ENCODE results near the gene IRS2. TPM values are rescaled to one million over a fixed set of nuclear protein-coding genes. Genes with fewer than 3 reads are reported as not detected.

IRS2 gene
- total RNA-seq, 1 experiment from 2014 or later = 2.2 TPM

DNA sequence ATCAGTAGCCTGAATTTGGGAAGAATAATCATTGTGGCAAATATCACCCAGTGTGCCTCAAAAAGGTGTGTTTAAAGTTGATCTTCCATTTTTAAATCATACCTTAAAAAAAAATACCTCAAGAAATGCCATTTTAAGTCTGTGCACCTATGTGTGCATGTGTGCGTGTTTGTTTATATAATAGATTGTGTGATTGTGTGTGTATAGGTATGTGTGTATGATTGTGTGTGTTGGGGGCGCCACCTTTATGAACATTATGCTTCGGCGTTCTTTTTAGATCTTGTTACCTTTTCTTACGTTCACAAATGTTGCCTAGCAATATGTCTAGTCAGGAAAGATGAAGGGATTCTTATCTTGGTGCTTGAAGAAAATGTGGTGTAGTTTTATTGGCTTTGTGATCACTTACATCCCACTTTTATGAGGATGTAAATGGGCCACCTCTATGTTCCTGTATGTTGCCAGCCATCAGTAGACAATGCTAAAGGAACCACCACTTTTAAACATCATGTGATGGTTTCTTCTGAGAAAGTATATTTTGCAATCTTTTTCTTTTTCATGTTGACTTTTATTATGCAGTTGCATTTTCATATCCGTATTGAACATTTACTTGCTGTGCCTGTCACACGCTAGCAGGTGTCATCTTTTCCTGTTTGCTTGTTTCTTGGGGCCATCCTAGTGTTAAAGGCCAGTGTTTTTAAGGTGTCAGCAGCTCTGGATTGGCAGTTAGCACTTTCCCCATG is 2.2 kb upstream of the IRS2 start:
- DNase-seq = no peak
- no peaks in the 10 kb centered on the region for H3K9me3 ChIP-seq (replicated peaks)
- no peaks in the 10 kb centered on the region; the same call in 1 of the 2 replicates for H3K4me1 ChIP-seq
- H3K27ac ChIP-seq = no peak overlapping the region
- H3K27me3 ChIP-seq = no peaks in the 10 kb centered on the region
- H3K4me3 ChIP-seq = no peak overlapping the region
- no peaks in the 10 kb centered on the region for H3K36me3 ChIP-seq

- Histone ChIP-seq H3K27me3 (no peaks in the 10 kb centered on the region), H3K4me1 (no peaks in the 10 kb centered on the region; the same call in 1 of the 2 replicates), H3K9me3 (replicated peaks) (no peaks in the 10 kb centered on the region), H3K4me3 (peak overlapping the region; percentile 96), H3K27ac (peak overlapping the region; percentile 87), H3K36me3 (no peaks in the 10 kb centered on the region)
- DNase-seq = peak; percentile 43 to 66
Observed at GRCh38 chr13:109787135-109787954, 962 bp upstream of the IRS2 start.

GRCh38 chr13:109785892-109786450 is 412 bp downstream of the IRS2 start:
- no peak for DNase-seq
- no peaks in the 10 kb centered on the region; the same call in 1 of the 2 replicates for H3K4me1 ChIP-seq
- no peak overlapping the region for H3K27ac ChIP-seq
- no peaks in the 10 kb centered on the region for H3K36me3 ChIP-seq
- H3K27me3 ChIP-seq = no peaks in the 10 kb centered on the region
- no peaks in the 10 kb centered on the region for H3K9me3 ChIP-seq (replicated peaks)
- H3K4me3 ChIP-seq = peak overlapping the region; percentile 96

DNA sequence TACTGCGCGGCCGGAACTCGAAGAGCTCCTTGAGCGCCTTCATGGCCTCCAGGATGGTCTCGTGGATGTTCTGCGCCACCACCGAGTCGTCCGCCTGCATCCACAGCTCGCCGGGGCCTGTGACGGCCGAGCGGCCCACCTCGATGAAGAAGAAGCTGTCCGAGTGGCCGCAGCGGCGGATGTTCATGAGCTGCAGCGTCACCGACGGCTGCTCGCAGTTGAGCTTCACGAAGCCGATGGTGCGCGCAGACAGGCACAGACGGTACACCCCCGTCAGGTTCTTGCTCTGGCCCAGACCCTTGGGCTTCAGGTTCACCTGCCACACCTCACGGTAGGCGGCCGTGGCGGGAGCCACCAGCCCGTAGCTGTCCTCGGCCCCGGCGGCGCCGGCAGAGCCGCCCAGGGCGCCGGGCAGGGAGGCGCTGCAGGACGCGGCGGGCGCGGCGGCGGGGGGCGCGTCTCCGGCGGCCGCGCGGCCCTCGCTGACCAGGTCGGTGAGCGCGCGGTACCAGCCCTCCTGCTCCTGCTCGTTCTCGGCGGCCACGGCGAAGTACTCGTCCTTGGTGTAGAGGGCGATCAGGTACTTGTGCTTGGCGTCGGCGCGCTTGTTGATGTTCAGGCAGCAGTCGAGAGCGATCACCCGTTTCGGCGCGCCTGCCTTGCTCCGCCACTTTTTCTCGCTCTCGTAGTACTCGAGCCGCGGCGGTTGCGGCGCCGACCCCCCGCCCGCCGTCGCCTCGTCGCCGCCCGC is 1.1 kb downstream of the IRS2 start:
- H3K27me3 ChIP-seq = no peaks in the 10 kb centered on the region
- no peaks in the 10 kb centered on the region for H3K9me3 ChIP-seq (replicated peaks)
- H3K4me1 ChIP-seq = no peaks in the 10 kb centered on the region
- DNase-seq = peak; percentile 39 to 51
- H3K4me3 ChIP-seq = peak overlapping the region; percentile 96
- no peak overlapping the region for H3K27ac ChIP-seq
- H3K36me3 ChIP-seq = no peaks in the 10 kb centered on the region

DNA sequence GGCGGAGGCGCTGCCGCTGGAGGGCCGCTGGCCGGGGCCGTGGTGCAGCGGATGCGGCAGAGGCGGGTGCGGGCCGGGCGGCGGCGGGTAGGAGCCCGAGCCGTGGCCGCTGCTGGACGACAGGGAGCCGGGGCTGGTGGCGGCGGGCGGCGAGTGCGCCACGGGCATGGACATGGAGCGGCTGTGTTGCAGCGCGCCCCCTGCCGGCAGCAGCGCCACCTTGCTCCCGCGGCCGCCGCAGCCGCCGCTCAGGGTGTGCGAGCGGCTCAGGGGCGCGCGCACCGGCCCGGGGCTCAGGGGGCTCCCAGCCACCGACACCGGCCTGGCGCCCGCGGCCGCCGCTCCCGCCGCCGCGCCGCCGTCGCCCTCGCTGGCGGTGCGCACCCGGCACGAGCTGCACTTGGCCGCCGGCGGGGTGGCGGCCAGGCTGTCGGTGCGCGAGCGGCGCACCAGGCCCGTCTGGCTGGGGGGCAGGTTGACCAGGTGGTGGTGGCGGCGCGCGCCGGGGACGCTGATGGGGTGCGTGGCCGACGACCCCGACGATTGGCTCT is 1.7 kb downstream of the IRS2 start:
- DNase-seq = no peak
- Histone ChIP-seq H3K9me3 (replicated peaks) (no peaks in the 10 kb centered on the region), H3K4me3 (no peak overlapping the region), H3K27ac (no peak overlapping the region), H3K4me1 (no peaks in the 10 kb centered on the region), H3K27me3 (no peaks in the 10 kb centered on the region), H3K36me3 (no peaks in the 10 kb centered on the region)

DNA sequence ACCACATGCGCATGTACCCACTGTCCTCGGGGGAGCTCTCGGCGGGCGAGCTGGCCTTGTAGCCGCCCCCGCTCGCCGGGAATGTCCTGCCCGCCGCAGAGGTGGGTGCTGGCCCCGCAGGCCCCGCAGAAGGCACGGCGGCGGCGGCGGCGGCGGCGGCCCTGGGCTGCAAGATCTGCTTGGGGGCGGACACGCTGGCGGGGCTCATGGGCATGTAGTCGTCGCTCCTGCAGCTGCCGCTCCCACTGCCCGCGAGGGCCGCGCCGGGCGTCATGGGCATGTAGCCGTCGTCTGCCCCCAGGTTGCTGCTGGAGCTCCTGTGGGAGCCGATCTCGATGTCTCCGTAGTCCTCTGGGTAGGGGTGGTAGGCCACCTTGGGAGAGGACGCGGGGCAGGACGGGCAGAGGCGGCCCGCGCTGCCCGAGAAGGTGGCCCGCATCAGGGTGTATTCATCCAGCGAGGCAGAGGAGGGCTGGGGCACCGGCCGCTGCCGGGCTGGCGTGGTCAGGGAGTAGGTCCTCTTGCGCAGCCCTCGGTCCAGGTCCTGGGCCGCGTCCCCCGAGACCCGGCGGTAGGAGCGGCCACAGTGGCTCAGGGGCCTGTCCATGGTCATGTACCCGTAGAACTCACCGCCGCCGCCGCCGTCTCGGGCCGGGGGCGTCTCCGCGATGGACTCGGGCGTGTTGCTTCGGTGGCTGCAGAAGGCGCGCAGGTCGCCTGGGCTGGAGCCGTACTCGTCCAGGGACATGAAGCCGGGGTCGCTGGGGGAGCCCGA is 2.4 kb downstream of the IRS2 start:
- Histone ChIP-seq H3K27me3 (no peaks in the 10 kb centered on the region), H3K4me3 (no peak overlapping the region), H3K4me1 (no peaks in the 10 kb centered on the region), H3K27ac (no peak overlapping the region), H3K9me3 (replicated peaks) (no peaks in the 10 kb centered on the region), H3K36me3 (no peaks in the 10 kb centered on the region)
- DNase-seq = no peak

GRCh38 chr13:109783447-109783814 is 3.0 kb downstream of the IRS2 start:
- Histone ChIP-seq H3K9me3 (replicated peaks) (no peaks in the 10 kb centered on the region), H3K36me3 (no peaks in the 10 kb centered on the region), H3K4me1 (no peaks in the 10 kb centered on the region), H3K4me3 (no peak overlapping the region), H3K27ac (no peak overlapping the region), H3K27me3 (no peaks in the 10 kb centered on the region)
- no peak for DNase-seq

GRCh38 chr13:109782823-109783431 is 3.5 kb downstream of the IRS2 start:
- H3K36me3 ChIP-seq = no peaks in the 10 kb centered on the region
- DNase-seq = no peak
- H3K27me3 ChIP-seq = no peaks in the 10 kb centered on the region
- no peak overlapping the region for H3K4me3 ChIP-seq
- H3K27ac ChIP-seq = no peak overlapping the region
- H3K9me3 ChIP-seq (replicated peaks) = no peaks in the 10 kb centered on the region
- H3K4me1 ChIP-seq = no peaks in the 10 kb centered on the region

- Histone ChIP-seq H3K9me3 (replicated peaks) (no peaks in the 10 kb centered on the region), H3K4me1 (no peaks in the 10 kb centered on the region), H3K4me3 (no peak overlapping the region), H3K36me3 (no peaks in the 10 kb centered on the region), H3K27me3 (no peaks in the 10 kb centered on the region), H3K27ac (no peak overlapping the region)
- no peak for DNase-seq
Observed at GRCh38 chr13:109782066-109782822, 4.1 kb downstream of the IRS2 start.

DNA sequence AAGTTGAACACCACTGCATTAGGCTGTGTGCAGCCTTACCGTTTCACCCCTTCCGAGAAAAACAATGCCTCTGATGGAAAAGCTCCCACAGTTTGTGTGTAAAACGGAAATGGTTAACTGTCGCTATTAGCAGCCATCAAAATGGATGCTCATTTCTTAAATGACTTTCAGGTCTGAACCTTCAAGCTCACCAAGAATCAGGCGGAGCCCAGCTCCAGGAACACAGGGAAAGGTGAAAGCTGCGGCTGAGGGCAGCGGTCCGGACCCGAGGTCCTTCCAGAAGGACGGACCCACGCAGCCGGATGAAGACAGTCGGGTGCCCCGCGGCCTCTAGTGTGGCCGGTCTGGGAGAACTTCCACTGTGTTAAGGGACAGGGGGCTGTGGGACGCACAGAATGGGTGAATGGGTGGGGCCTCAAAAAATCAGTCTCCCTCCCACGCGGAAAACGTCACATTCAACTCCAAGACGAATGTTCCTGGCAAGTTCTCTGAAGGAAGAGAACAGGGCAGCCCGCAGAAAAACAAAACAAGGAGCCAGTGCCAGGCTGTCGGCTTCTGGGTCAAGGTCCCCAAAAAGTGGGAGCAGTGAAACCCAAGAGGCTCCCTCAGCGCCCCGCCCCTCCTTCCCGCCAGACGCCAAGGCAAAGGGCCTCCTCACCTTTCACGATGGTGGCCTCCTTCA is 4.9 kb downstream of the IRS2 start:
- Histone ChIP-seq H3K27me3 (no peaks in the 10 kb centered on the region), H3K9me3 (replicated peaks) (no peaks in the 10 kb centered on the region), H3K4me3 (no peak overlapping the region), H3K4me1 (no peaks in the 10 kb centered on the region), H3K27ac (no peak overlapping the region), H3K36me3 (no peaks in the 10 kb centered on the region)
- DNase-seq = no peak

DNA sequence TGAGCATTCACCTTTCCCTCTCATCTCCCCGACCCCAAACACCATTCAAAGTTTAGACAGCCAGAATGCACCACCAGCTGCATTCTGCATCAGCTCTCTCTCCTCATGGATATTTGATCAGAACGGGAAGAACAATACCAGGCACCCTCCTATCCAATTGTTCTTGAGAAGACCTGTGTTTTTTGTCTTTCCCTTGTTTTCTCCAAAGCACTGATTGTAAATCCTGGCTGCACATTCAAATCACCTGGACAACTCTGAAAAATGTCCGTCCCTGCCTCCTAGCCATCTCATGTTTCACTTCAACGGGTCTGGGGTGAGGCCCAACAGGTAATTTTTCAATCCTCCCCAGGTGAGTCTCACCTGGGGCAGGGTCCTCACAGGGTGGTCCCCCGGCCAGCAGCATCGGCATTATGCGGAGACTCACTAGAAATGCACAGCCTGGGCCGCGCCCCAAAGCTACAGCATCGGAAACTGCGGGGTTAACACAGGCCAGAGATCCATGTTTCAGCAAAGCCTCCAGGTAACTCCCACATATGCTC is 5.5 kb downstream of the IRS2 start:
- no peaks in the 10 kb centered on the region for H3K9me3 ChIP-seq (replicated peaks)
- H3K27me3 ChIP-seq = no peaks in the 10 kb centered on the region
- H3K36me3 ChIP-seq = no peaks in the 10 kb centered on the region
- H3K4me3 ChIP-seq = no peak overlapping the region
- no peak for DNase-seq
- no peaks in the 10 kb centered on the region for H3K4me1 ChIP-seq
- H3K27ac ChIP-seq = no peak overlapping the region

DNA sequence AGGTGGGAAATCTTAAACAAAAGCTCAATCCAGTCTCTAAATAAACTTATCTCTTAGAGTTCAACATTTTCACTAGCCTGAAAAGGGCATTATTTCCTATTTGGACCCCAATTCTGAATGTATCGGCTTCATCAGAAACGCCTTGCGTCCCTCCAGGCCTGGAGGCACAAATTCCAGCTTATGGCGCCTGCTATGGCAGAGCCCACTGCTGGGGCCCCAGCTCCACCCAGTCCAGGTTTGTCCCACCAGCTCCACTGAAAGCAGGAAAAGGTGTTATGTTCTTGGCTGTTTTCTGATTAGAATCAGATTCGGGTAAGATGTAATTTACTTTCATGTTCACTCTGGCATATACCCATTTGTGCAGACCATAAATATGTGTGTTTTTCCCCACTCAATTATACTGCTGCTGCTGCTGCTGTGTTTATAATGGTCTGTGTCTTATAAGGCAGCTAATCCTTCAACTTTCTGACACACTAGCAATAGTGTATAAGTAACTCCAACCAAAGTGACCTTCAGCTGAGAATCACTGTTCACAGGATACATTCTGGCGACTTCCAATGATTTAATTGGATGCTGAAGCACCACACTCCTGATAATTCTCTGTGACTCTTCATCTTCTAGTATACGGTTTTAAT is 6.4 kb downstream of the IRS2 start:
- no peaks in the 10 kb centered on the region for H3K27me3 ChIP-seq
- no peak overlapping the region for H3K4me3 ChIP-seq
- no peak overlapping the region for H3K27ac ChIP-seq
- H3K36me3 ChIP-seq = no peaks in the 10 kb centered on the region
- no peaks in the 10 kb centered on the region for H3K4me1 ChIP-seq
- DNase-seq = no peak
- H3K9me3 ChIP-seq (replicated peaks) = no peaks in the 10 kb centered on the region
